Melanocyte of skin (primary cell): ENCODE data around the gene GAGE12H. TPM values are rescaled to one million over a fixed set of nuclear protein-coding genes. Genes with fewer than 3 reads are reported as not detected.

ENCODE experiments used
- small RNA-seq, 2 donors: library from RNA; depleted of rRNA; stranded (forward); fragments of <200 nt; gene quantifications; one replicate each; pipeline ENCODE3, GENCODE V24; 2012
- total RNA-seq, 2 donors: library from RNA; depleted of rRNA; stranded (reverse); fragments of >200 nt; gene quantifications; 2 replicates each; pipeline ENCODE4 v1.2.3, GENCODE V29; 2012

Gene GAGE12H
- not detected for total RNA-seq

GRCh38 chrX:49579649-49580048 is at the start of gene GAGE12H:
Gene GAGE12H, plus strand, starts transcription at chrX:49579949. Its CDS starts 1,155 bp downstream, at chrX:49581104.

GRCh38 chrX:49531877-49532276 is 47.9 kb upstream of the GAGE12H start, which contains the start of gene GAGE12C:
Gene GAGE12C, plus strand, starts transcription at chrX:49532177. Its CDS starts 1,155 bp downstream, at chrX:49533332.

GRCh38 chrX:49541433-49541832 is 38.3 kb upstream of the GAGE12H start, which contains the start of gene GAGE12D:
Gene GAGE12D, plus strand, starts transcription at chrX:49541733. Its CDS starts 1,155 bp downstream, at chrX:49542888.

GRCh38 chrX:49550989-49551388 is 28.8 kb upstream of the GAGE12H start, which contains the start of gene GAGE12E:
Gene GAGE12E, plus strand, starts transcription at chrX:49551289. Its CDS starts 1,155 bp downstream, at chrX:49552444.

GRCh38 chrX:49560542-49560941 is 19.2 kb upstream of the GAGE12H start, which contains the start of gene GAGE12F:
Gene GAGE12F, plus strand, starts transcription at chrX:49560842. Its CDS starts 1,155 bp downstream, at chrX:49561997.

GRCh38 chrX:49570100-49570499 is 9.6 kb upstream of the GAGE12H start, which contains the start of gene GAGE12G:
Gene GAGE12G, plus strand, starts transcription at chrX:49570400. Its CDS starts 1,155 bp downstream, at chrX:49571555.

GRCh38 chrX:49589196-49589595 is 9.4 kb downstream of the GAGE12H start, which contains the start of gene GAGE2A:
Gene GAGE2A, plus strand, starts transcription at chrX:49589496. Its CDS starts 1,155 bp downstream, at chrX:49590651.

GRCh38 chrX:49598720-49599119 is 19.0 kb downstream of the GAGE12H start, which contains the start of gene GAGE1:
Gene GAGE1, plus strand, starts transcription at chrX:49599020. Its CDS starts 1,155 bp downstream, at chrX:49600175.

Small RNAs within 50 kb of the gene (small RNA-seq; reads per million reads assigned to genes)
- 0 reads per million in 2 donors for gene GAGE12B

Other genes with a start within 250 kb of the GAGE12H start
- gene GAGE13, start 248.4 kb upstream of the GAGE12H start, total RNA-seq = not detected
- not detected for gene GAGE12C, start 47.8 kb upstream of the GAGE12H start, total RNA-seq
- not detected for gene GAGE12D, start 38.2 kb upstream of the GAGE12H start, total RNA-seq
- not detected for gene GAGE12E, start 28.7 kb upstream of the GAGE12H start, total RNA-seq
- gene GAGE12F, start 19.1 kb upstream of the GAGE12H start, total RNA-seq = not detected
- gene GAGE12G, start 9.5 kb upstream of the GAGE12H start, total RNA-seq = not detected
- gene GAGE2A, start 9.5 kb downstream of the GAGE12H start, total RNA-seq = not detected
- not detected for gene GAGE1, start 19.1 kb downstream of the GAGE12H start, total RNA-seq
- not detected for gene PAGE1, start 116.0 kb downstream of the GAGE12H start, total RNA-seq
- not detected for gene PAGE4, start 249.4 kb downstream of the GAGE12H start, total RNA-seq